NCI-H1436 (cell line): Measurements from ENCODE around the gene MYLK2.
"Not testable (repeated sequence)": the region's sequence is repeated elsewhere in the genome, so short reads cannot be mapped to it uniquely, and the experiment has no call there.

ENCODE experiments used
- DNase-seq: peaks from one replicate; lab custom pipeline; 2025; lab: John Stamatoyannopoulos, UW

Gene MYLK2

DNA sequence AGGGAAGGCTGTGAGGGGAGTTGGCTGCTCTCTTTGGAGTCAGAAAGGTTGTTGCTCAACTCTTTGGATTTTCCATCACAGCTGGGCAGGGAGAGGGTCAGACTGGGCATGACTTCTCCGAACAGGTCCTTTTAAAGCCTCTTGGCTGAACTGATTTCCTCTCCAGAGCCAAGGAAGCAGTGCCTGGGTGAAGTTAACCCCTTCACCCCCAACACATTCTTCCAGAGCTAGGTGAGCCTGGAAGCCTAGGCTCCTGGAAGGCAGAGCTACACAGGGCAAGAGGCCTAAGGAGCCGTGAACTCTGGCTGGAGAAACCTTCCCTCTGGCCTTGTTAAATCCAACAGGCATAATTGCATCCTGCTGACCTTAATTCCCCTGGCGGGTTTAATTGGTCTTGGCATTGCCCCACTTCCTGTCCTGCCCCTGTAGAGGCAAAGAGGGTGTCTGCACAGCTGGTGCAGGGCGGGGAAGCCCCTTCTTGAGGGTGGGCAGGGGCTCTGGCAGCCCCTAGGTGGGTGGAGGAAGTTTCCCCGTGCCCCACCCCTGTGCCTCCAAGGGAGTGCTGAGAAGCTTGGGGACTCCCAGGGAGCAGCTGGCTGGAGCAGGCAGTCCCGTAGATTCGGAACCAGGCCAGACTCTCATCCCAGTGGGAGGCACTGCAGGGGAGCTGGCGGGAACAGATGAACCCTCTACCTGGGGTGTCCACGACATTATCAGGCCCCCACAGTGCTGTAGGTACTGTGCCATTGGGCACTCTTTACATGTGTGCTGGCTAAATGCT is 3.6 kb upstream of the MYLK2 start:
- DNase-seq = peak; percentile 11

DNA sequence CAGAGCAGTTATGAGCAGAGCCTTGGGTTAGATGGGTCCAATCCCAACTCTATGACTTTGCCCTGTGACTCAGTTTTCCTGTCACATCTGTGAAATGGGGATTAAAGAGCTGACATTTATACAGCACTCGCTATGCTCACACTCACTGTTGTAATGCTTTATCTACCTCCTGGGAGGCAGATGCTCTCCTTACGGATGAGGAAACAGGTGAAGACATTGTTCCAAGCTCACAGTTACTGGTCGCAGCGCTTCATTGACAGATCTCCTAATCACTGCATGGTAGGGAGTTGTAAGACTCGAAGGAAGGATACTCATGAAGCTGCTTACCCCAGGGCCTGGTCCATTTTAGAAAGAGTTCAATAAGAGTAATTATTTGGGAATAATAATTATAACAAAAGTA is 2.9 kb upstream of the MYLK2 start:
- no peak for DNase-seq

DNA sequence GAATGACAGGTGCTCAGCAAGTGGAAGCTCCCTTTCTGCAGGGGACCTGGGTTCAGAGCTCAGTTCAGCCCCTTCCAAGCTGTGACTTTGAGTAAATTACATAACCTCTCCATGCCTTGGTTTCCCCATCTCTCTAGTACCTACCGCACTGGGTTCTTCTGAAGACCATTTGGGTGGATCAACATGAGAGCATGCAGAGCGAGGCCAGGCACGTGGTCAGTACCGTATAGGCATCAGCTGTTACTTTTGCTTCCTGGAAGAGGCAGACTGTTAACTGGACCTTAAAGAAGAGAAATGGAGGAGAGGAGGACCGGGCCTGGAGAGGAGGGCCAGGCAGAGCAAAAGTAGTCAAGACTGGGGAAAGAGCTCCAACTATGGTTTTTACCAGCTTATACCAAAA is 1.7 kb upstream of the MYLK2 start:
- DNase-seq = no peak

DNA sequence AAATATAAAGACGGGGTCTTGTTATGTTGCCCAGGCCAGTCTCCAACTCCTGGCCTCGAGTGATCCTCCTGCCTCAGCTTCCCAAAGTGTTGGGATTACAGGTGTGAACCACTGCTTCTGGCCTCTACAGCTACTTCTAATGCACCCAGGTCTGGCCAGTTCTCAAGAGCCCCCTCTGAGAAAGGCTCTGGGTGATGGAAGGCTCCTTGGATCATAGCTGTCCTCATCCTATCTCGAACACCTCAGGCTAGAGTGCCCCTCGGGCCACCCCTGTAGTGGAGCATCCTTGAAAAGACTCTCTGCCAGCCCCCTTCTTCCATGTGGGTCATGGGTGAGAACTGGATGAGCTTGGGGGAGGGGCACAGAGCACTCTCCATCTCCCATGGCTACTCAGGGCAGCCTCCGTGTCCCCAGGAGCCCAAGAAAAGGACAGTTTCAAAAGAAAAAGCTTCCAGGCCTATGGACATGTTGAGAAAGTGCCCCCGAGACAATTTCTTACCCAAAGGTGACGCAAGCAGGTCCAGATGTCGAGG is 714 bp upstream of the MYLK2 start:
- no peak for DNase-seq

DNA sequence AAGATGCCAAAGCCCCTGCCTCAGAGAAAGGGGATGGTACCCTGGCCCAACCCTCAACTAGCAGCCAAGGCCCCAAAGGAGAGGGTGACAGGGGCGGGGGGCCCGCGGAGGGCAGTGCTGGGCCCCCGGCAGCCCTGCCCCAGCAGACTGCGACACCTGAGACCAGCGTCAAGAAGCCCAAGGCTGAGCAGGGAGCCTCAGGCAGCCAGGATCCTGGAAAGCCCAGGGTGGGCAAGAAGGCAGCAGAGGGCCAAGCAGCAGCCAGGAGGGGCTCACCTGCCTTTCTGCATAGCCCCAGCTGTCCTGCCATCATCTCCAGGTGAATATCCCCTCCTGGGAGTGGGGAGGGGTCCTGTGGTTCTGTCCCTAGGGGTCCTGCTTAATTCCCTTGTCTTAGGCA is 1.1 kb downstream of the MYLK2 start:
- DNase-seq = no peak

DNA sequence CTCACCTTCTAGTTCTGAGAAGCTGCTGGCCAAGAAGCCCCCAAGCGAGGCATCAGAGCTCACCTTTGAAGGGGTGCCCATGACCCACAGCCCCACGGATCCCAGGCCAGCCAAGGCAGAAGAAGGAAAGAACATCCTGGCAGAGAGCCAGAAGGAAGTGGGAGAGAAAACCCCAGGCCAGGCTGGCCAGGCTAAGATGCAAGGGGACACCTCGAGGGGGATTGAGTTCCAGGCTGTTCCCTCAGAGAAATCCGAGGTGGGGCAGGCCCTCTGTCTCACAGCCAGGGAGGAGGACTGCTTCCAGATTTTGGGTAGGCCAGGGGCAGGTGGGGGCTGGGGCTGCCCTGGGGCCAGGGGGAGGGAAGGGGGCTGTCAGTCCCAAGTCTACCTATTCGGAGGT is 2.3 kb downstream of the MYLK2 start:
- DNase-seq = no peak

DNA sequence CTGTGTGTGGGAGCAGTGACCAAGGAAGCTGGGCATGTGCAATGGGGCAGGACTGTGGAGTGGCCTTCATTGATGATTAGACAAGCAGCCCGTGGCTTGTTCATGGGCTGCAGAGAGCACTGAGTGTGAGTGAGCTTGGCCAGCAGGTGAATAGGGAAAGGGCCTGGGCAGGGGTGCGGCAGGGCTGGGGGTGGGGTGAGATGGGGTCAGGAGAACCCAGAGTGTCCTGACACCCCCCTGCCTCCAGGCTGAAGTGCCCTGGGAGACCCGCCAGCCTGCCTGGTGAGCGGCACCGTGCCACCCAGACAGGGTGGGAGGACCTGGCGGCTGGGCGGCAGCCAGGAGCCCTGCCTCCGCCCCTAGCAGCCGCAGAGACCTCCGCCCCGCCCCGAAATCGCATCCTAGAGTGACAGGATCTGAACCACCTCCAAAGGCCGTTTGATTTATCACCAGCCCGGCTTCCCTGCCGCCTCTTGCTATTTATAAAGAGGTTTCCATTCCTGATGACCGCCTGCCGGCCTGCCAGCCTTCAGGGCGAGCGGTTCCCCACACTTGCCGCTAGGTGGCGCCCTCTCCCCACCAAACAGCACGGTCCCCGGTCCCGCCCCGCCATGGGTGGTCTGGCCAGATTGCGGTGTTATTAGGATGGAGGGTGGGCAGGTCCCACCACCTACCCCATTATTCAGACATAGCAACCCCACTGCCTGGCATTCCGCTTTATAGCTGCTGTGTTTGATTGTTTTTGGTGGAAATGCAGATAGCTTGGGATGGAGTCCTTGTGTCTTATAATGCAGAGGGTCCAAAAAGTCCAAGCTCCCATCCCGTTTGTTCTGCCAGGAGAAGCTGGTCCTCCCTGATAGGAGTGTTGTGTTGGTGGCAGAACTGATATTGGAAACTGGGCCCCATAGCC is 3.5 kb downstream of the MYLK2 start:
- DNase-seq = peak; percentile 54

DNA sequence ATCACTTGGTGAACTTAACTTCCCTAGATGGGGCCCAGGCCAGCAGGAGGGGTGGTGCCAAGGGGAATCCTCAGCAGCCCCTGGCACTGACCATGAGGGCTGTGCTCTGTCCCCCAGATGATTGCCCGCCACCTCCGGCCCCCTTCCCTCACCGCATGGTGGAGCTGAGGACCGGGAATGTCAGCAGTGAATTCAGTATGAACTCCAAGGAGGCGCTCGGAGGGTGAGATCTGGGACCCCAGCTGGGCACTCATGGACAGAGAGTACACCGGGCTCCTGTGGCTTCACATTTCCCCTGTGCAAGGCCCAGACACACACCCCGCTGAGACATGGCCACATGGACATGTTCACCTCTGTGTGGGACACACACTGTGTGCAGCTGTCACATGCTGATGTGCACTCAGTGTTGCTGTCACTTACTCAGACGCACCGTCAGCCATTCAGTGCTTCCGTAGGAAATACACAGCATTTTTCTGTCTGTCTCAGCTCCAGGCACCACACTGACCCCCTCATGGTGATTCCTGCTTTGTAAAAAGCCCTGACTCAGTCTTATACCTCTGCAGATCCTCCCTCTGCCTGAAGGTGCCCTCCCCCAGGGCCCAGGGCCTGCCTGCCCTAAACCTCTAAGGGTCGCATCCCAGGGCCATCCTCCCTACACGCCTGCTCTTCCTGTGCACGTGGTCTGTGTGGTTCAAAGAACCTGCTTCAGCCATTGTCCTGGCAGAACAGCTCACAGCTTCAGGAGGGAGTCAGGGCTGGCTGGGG is 4.4 kb downstream of the MYLK2 start:
- no peak for DNase-seq

DNA sequence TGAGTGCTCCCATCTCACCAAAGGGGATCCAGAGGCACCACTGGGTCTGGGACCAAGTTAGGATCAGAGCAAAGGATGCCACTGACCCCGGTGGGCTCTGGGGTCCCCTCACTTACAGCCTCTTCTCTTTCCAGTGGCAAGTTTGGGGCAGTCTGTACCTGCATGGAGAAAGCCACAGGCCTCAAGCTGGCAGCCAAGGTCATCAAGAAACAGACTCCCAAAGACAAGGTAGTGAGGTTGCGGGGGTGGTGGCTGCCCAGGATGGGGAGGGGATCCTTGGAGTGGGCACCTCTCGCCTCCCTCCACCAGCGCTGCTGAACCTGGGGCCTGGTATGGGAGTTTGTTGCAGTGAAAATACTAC is 4.9 kb downstream of the MYLK2 start:
- no peak for DNase-seq

DNA sequence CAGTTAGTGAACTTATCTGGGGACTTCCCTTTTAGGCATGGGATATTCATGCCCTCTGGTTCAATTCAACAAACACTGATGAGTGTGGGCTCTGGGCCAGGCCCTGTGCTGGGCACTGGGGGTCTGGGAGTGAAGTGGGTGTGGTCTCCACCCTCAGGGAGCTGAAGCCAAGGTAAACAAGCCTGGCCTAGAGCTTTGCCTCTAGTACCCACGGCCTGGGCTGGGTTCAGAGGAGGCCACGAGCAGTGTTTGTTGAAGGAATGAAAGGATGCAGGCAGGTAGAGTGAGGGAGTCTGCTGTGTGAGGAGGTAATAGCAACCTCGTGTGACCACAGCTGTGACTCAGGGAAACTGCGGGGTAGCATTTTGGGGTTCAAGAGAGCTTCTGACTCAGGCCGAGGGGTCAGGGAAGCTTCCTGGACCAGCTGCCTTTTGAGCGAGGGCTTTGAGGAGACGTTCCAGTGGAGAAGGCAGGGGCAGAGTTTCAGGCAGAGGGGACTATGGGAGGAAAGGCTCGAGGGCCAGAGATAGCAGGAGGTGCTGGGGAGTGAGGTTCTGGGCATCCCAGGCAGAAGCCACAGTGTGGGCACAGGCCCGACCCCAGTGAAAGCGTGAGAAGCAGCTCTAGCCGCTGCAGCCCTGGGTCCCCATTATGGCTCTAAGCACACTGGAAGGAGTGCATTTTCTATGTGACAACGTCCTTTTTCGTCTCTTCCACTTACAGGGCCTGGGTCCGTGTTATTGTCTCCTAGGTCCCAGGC is 5.6 kb downstream of the MYLK2 start:
- no peak for DNase-seq

DNA sequence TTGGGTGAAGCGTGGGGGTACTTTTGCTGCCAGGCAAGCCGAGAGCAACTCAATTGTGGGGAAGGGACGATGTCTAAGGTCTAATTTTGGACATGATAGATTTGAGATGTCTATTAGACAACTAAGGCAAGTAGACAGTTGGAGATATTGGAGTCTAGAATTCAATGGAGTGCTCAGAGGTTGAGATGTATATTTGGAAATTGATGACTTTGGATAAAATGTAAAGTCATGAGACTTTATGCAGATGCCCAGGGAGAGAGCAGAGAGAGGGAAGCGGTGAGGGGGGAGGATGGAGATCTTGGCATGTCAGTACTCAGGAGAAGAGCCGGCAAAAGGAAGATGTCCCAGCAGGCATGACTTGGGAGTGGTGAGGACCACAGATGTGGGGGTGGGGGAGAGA is 6.9 kb downstream of the MYLK2 start:
- DNase-seq = no peak

DNA sequence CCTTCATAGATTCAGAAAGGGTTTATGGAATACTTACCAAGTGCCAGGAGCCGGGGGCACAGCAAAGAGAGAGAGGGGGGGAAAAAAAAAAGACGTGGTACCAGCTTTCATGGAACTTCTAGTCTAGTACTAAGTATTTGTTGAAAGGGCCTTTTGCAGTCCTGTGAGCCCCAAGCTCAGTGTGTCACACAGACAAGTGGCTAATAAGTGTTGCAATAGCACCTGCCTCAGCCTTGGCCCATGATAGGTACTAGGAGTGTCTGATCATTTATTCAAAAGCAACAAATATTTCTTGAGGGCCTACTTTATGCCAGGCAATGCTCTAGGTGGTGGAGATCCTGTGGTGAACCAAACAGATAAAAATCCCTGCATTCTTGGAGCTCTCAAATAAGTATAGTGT is 7.9 kb downstream of the MYLK2 start:
- DNase-seq = no peak

DNA sequence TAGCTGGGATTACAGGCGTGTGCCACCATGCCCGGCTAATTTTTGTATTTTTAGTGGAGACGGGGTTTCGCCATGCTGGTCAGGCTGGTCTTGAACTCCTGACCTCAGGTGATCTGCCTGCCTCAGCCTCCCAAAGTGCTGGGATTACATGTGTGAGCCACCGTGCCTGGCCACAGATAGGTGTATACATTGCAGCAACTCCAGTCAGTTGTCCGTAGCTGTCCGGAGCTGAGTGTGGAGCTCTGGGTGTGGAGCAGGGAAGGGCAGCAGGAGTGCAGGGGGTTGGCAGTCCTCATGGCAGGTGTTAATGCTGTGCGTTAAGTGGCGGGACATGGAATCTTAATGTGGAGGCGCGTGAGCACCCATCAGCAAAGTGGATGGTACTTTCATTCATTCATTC is 8.9 kb downstream of the MYLK2 start:
- DNase-seq = not testable (repeated sequence)

DNA sequence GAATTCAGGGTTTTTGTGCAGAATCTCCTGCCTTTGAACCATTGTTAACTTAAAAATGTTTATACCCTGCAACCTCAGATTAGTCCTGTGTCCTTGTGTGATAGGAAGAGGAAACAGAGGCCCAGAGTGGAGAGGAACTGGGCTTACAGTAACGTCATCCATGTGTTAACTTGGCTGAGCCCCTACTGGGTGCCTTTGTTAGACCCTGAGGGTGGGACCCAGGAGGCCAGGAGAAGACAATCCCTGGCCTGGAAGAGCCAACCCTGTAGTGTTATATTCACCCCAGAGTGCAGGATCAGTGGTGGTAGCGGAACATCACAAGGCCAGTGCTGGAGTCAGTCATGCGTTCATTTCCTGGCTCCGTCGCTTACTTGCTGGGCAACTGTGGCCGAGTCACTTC is 10.6 kb downstream of the MYLK2 start:
- DNase-seq = no peak

DNA sequence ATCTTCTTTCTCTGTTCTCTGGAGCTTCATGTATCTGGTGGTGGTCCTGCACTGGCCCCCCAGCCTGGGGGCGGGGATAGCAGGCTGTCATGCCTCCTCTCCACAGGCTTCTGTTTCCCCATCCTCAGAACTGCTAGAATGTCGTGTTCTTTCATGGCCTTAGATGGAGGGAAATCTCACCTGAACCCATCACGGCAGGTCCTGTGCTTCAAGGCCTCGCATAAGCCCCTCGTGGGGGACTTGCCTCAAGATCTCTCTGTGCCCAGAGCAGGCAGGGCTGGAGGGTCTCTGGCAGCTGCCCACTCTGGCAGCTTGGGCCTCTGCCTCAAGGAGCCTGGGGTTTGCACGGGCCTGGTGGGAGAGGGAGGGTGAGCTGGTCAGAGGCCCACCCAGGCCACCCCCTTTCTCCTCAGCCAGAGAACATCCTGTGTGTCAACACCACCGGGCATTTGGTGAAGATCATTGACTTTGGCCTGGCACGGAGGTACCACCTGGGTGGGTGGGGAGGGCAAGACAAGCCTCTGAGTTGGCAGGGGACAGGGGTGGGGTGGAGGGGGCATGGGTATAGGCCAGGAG is 11.3 kb downstream of the MYLK2 start:
- DNase-seq = no peak

DNA sequence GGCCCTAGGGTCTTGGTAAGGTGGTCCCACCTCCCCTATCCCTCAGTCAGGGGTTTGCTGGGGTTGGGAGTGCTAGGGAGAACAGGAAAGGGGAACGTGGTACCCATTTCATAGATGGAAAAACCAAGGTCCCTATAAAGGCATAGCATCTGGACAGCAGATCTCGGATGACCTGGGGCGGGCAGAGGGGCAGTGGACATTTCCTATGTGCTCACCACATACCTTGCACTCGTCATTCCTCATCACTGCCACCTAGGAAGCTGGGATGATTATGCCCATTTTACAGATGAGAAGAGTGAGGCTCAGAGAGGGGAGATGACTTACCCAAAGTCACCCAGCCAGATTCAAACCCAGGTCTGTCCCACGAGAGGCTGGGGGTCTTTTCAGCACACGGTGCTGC is 12.1 kb downstream of the MYLK2 start:
- no peak for DNase-seq

DNA sequence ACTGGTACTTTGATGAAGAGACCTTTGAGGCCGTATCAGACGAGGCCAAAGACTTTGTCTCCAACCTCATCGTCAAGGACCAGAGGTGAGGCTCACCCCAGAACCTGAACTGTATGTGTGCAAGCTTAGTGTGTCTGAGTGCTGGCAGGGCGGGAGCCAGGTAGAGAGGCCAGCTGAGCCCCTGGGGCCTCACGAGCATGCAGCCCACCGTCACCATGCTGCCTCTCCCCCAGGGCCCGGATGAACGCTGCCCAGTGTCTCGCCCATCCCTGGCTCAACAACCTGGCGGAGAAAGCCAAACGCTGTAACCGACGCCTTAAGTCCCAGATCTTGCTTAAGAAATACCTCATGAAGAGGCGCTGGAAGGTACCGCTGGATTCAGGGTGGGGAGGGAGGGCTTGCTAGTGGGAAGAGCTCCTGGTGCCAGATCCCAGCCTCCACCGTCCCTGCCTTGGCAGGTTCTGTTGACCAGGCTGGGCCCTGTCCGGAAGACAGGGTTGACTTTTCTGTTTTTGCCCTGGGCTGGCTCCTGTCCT is 12.7 kb downstream of the MYLK2 start:
- DNase-seq = no peak

DNA sequence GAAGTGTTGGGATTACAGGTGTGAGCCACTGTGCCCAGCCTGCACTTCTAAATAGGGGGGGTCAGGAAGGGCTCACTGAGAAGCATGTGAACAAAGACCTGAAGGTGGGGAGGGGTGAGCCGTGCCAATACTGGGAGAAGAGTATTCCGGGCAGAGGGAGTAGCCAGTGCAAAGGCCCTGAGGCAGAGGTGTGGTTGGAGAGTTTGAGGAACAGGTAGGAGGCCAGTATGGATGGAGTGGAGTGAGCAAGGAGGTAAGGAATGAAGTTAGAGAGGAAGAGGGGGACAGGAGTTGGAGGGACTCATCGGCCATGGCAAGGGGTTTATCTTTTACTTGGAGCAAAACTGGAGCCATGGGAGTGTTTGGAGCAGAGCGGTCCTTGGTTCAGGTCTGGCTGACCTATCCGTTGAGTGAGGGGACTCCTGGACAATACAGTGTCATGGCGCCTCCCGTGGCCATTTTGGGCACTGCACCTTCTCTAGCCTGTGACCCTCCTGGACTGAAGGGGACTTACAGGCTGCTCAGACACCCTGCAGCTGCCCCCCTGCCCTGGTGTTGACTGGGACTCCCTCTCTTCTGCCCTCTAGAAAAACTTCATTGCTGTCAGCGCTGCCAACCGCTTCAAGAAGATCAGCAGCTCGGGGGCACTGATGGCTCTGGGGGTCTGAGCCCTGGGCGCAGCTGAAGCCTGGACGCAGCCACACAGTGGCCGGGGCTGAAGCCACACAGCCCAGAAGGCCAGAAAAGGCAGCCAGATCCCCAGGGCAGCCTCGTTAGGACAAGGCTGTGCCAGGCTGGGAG is 14.2 kb downstream of the MYLK2 start:
- DNase-seq = peak; percentile 5

DNA sequence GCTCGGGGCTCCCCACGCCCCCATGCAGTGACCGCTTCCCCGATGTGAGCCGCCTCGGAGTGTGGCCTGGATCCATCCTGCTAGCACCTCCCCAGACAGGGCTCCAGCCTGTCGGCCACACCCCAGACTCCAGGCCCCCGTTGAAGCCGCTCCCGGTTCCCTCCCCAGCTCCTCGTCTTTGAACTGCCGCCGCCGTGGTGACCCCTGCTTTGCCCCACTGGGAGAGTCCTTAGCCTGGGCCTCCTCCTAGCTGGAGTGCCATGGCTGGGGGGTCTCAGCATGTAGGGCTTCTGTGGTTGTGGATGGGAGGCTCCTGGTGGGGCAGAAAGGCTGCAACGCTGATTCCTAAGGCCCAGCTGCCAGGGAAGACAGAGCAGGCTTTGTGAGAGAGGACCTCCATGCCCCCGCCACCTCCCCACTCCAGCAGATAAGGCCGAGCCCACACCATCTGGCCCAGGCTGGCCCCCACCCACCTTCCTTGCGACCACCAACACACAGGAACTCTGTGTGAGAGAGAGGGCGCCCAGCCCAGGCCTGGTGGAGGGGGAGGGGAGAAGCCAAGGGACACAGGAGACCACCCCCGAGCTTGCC is 14.9 kb downstream of the MYLK2 start:
- DNase-seq = no peak

DNA sequence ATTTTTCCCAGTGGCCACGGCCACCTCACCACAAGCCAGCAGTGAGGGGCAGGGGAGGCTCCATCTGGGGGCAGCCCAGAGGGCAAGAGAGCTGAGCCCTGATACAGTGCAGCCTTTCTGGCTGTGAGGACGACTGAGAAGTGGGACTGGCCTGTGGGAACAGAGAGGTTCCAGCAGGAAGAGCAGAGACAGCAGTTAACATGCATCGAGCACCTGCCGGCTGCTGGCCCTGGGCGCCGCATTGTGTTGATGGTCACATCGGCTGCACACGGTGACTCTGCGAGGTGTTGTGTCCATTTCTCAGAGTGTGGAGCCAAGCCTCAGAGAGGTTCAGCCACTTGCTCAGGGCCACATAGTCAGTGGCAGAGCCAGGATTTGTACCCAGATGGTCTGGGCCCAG is 16.4 kb downstream of the MYLK2 start:
- no peak for DNase-seq
